Right lobe of liver (tissue), 6 donors: ENCODE data around the gene PTPRN2. TPM values are rescaled to one million over a fixed set of nuclear protein-coding genes. Genes with fewer than 3 reads are reported as not detected.
"Not testable (repeated sequence)": the region's sequence is repeated elsewhere in the genome, so short reads cannot be mapped to it uniquely, and the experiment has no call there.

Experiments used
- ATAC-seq, 4 donors: fragments of 200-7000 bp; cut with Tn5 transposase; one replicate each; pipeline ENCODE4 v1.9.1; 2020; ENCODE audit warnings: mild to moderate bottlenecking in 4 of 4, moderate library complexity in 4 of 4
- DNase-seq, 3 donors: peaks; one replicate each; pipeline ENCODE4 v3.0.0-alpha.2; 2020
- H3K27ac ChIP-seq, 3 donors: fragments of 200-600 bp; one replicate each; pipeline ENCODE4 v1.8.0; 2022
- H3K27me3 ChIP-seq, 2 donors: fragments of 200-600 bp; one replicate each; pipeline ENCODE4 v1.8.0; 2022
- H3K36me3 ChIP-seq, 4 donors: fragments of 200-600 bp; sonication (generic) in 1 of 4; one replicate each; pipeline versions ENCODE4 v1.5.1 to v1.8.0; 2017 to 2022; ENCODE audit warnings: control low read depth in 1 of 4
- H3K4me1 ChIP-seq, 4 donors: fragments of 200-600 bp; sonication (generic) in 1 of 4; one replicate each; pipeline versions ENCODE4 v1.5.1 to v1.8.0; 2017 to 2022; ENCODE audit warnings: control low read depth in 1 of 4
- H3K4me3 ChIP-seq, 3 donors: fragments of 200-600 bp; one replicate each; pipeline ENCODE4 v1.8.0; 2022
- H3K9me3 ChIP-seq, 4 donors: fragments of 200-600 bp; sonication (generic) in 1 of 4; one replicate each; pipeline versions ENCODE4 v1.5.1 to v1.8.0; 2017 to 2022; ENCODE audit warnings: control low read depth in 1 of 4
- CTCF ChIP-seq, 4 donors: fragments of 200-600 bp in 3 of 4; fragments of 450-650 bp in 1 of 4; IDR thresholded peaks; one replicate each; pipeline versions ENCODE4 v1.5.1 to v1.8.0; 2016 to 2022; ENCODE audit warnings: antibody characterized with exemption in 4 of 4, mild to moderate bottlenecking in 2 of 4
- POLR2A ChIP-seq: fragments of 450-650 bp; IDR thresholded peaks from one replicate; pipeline ENCODE4 v1.6.1; 2017; ENCODE audit warnings: antibody characterized with exemption, mild to moderate bottlenecking
- WGBS: methylation state at CpG from one replicate; pipeline ENCODE4 v1.1.6; 2018; ENCODE audit warnings: low coverage, low lambda C conversion rate; ENCODE audit not compliant: insufficient coverage; ENCODE audit errors: missing lambda C conversion rate; 5-methylcytosine and 5-hydroxymethylcytosine counted together
- intact Hi-C, 2 donors: fragments of 100-400 bp; cut with DNase I; formaldehyde crosslinking; loops; one replicate each; pipeline versions ENCODE4 v1.11.2 to v1.14.1; 2022
- total RNA-seq, 6 experiments: library from RNA; depleted of rRNA in 2 of 6; stranded (reverse); fragments of >200 nt in 2 of 6; fragmentation: NEBNext Ultra II Directional in 3 of 6; extraction: Animal tissue kit (Norgen Biotek cat#: 25700) in 3 of 6; gene quantifications; one replicate each; pipeline versions ENCODE4 v1.1.0 to v1.2.4, GENCODE V29; 2016 to 2023
- donor health status: DM: no; HTN: yes; CAD: no.
- donor health status: DM: no; HTN: no; CAD: no.
- donor health status: DM: no; HTN: no; CAD: no.
- donor health status: DM: no; HTN: yes; CAD: no.
- donor health status: DM: no; HTN: yes; CAD: no.

The PTPRN2 gene
- total RNA-seq, 6 experiments from 2014 or later, result 0.15 to 0.87 (median 0.67) TPM

- ATAC-seq, result no peak
- Histone ChIP-seq H3K27me3 (no peaks in the 10 kb centered on the region), H3K9me3 (no peaks in the 10 kb centered on the region), H3K27ac (no peak overlapping the region), H3K4me1 (no peaks in the 10 kb centered on the region), H3K4me3 (no peak overlapping the region), H3K36me3 (no peaks in the 10 kb centered on the region)
- 86% methylated on average over 12 of the region's 30 CpGs for WGBS
- intact Hi-C loops, result no loop called here
- TF ChIP-seq POLR2A, result no peak
- no peak for TF ChIP-seq CTCF (IDR thresholded peaks at IDR 0.05)
- DNase-seq, result peak in 1 of 3 donors; percentile 37
These were observed 689.9 kb downstream of the PTPRN2 start for GRCh38 chr7:157897681-157898080.

- DNase-seq (peak in 1 of 3 donors; percentile 28), ATAC-seq (no peak)
- H3K4me3 ChIP-seq, result no peak overlapping the region
- H3K36me3 ChIP-seq, result no peaks in the 10 kb centered on the region
- H3K27me3 ChIP-seq, result no peaks in the 10 kb centered on the region
- H3K4me1 ChIP-seq, result no peaks in the 10 kb centered on the region
- WGBS, result 79% methylated on average over 11 of the region's 26 CpGs
- TF ChIP-seq POLR2A (no peak), CTCF (IDR thresholded peaks at IDR 0.05) (no peak)
- no peak overlapping the region for H3K27ac ChIP-seq
- H3K9me3 ChIP-seq, result no peaks in the 10 kb centered on the region
- intact Hi-C loops, result no loop called here
These were observed 690.7 kb downstream of the PTPRN2 start for GRCh38 chr7:157896774-157897555.

- peak in 1 of 3 donors; percentile 12 for DNase-seq
- intact Hi-C loops, result not testable (repeated sequence)
These were observed 691.3 kb downstream of the PTPRN2 start for GRCh38 chr7:157896376-157896675.

GRCh38 chr7:157895520-157896375 is 691.9 kb downstream of the PTPRN2 start:
- ATAC-seq, result no peak
- TF ChIP-seq POLR2A (no peak), CTCF (IDR thresholded peaks at IDR 0.05) (no peak)
- Histone ChIP-seq H3K27ac (no peak overlapping the region), H3K36me3 (no peaks in the 10 kb centered on the region), H3K27me3 (no peaks in the 10 kb centered on the region), H3K4me1 (no peaks in the 10 kb centered on the region), H3K4me3 (no peak overlapping the region), H3K9me3 (no peaks in the 10 kb centered on the region)
- intact Hi-C loops, result no loop called here
- peak in 1 of 3 donors; percentile 14 for DNase-seq
- WGBS, result 55% methylated on average over 7 of the region's 19 CpGs

More at GRCh38 chr7:157896376-157896675, 691.3 kb downstream of the PTPRN2 start:
- not testable (repeated sequence) for H3K27me3 ChIP-seq, H3K9me3 ChIP-seq, H3K27ac ChIP-seq, ATAC-seq, H3K4me3 ChIP-seq, H3K4me1 ChIP-seq, H3K36me3 ChIP-seq
- WGBS, result no CpG with 5 or more reads among the region's 15 CpGs

- ATAC-seq, H3K4me1 ChIP-seq, intact Hi-C loops, H3K27ac ChIP-seq, H3K27me3 ChIP-seq, H3K4me3 ChIP-seq, H3K36me3 ChIP-seq, H3K9me3 ChIP-seq, DNase-seq: not testable (repeated sequence)
- WGBS, result 59% methylated on average over 12 of the region's 12 CpGs
These were observed 692.5 kb downstream of the PTPRN2 start for GRCh38 chr7:157895098-157895497.
